Measurements from ENCODE around the gene ATP2B2. TPM values are rescaled to one million over a fixed set of nuclear protein-coding genes. Genes with fewer than 3 reads are reported as not detected.

The ATP2B2 gene
- total RNA-seq, 1 experiment from 2014 or later, result not detected

GRCh38 chr3:10485380-10485779 is 20.0 kb downstream of the ATP2B2 start:
- H3K27ac Mint-ChIP-seq (ENCODE audit: unreplicated experiment), result no peak overlapping the region
- intact Hi-C loops (cut with micrococcal nuclease; ENCODE audit: unreplicated experiment), result no loop called here
- TF ChIP-seq CTCF (IDR thresholded peaks at IDR 0.05; ENCODE audit: unreplicated experiment), result no peak
- no peak overlapping the region for H3K4me3 Mint-ChIP-seq (ENCODE audit: low read depth, unreplicated experiment)
- CTCF ChIA-PET, result no interaction called here
- peaks cover 80% of the 10 kb centered on the region for H3K27me3 Mint-ChIP-seq (ENCODE audit: unreplicated experiment)
- no peaks in the 10 kb centered on the region for H3K4me1 Mint-ChIP-seq (ENCODE audit: low read depth, unreplicated experiment)
- no peaks in the 10 kb centered on the region for H3K9me3 Mint-ChIP-seq (ENCODE audit: low read depth, unreplicated experiment)
- no TSS peak for BruUV-seq (replicated peaks)
- no peaks in the 10 kb centered on the region for H3K36me3 Mint-ChIP-seq (ENCODE audit: insufficient read depth, unreplicated experiment)
- DNase-seq, result no peak

- DNase-seq, result no peak
- Mint-ChIP-seq H3K36me3 (ENCODE audit: insufficient read depth, unreplicated experiment) (no peaks in the 10 kb centered on the region), H3K4me3 (ENCODE audit: low read depth, unreplicated experiment) (no peak overlapping the region), H3K9me3 (ENCODE audit: low read depth, unreplicated experiment) (no peaks in the 10 kb centered on the region), H3K27me3 (ENCODE audit: unreplicated experiment) (peaks cover 76% of the 10 kb centered on the region), H3K27ac (ENCODE audit: unreplicated experiment) (no peak overlapping the region), H3K4me1 (ENCODE audit: low read depth, unreplicated experiment) (no peaks in the 10 kb centered on the region)
- CTCF ChIA-PET, result no interaction called here
- BruUV-seq (replicated peaks), result no TSS peak
- no peak for TF ChIP-seq CTCF (IDR thresholded peaks at IDR 0.05; ENCODE audit: unreplicated experiment)
- intact Hi-C loops (cut with micrococcal nuclease; ENCODE audit: unreplicated experiment), result no loop called here
Measured at GRCh38 chr3:10484709-10485108, 20.7 kb downstream of the ATP2B2 start.

- no peak for DNase-seq
- no peak overlapping the region for H3K27ac Mint-ChIP-seq (ENCODE audit: unreplicated experiment)
- H3K36me3 Mint-ChIP-seq (ENCODE audit: insufficient read depth, unreplicated experiment), result no peaks in the 10 kb centered on the region
- CTCF ChIA-PET, result no interaction called here
- BruUV-seq (replicated peaks), result no TSS peak
- peaks cover 73% of the 10 kb centered on the region for H3K27me3 Mint-ChIP-seq (ENCODE audit: unreplicated experiment)
- TF ChIP-seq CTCF (IDR thresholded peaks at IDR 0.05; ENCODE audit: unreplicated experiment), result no peak
- intact Hi-C loops (cut with micrococcal nuclease; ENCODE audit: unreplicated experiment), result no loop called here
- no peaks in the 10 kb centered on the region for H3K4me1 Mint-ChIP-seq (ENCODE audit: low read depth, unreplicated experiment)
- H3K9me3 Mint-ChIP-seq (ENCODE audit: low read depth, unreplicated experiment), result no peaks in the 10 kb centered on the region
- H3K4me3 Mint-ChIP-seq (ENCODE audit: low read depth, unreplicated experiment), result no peak overlapping the region
Measured at GRCh38 chr3:10483686-10484345, 21.6 kb downstream of the ATP2B2 start.

- H3K9me3 Mint-ChIP-seq (ENCODE audit: low read depth, unreplicated experiment), result no peaks in the 10 kb centered on the region
Measured at GRCh38 chr3:10483364-10483675, 22.1 kb downstream of the ATP2B2 start.

More at GRCh38 chr3:10483364-10483675, 22.1 kb downstream of the ATP2B2 start:
- H3K27me3 Mint-ChIP-seq (ENCODE audit: unreplicated experiment), result peaks cover 73% of the 10 kb centered on the region
- H3K4me3 Mint-ChIP-seq (ENCODE audit: low read depth, unreplicated experiment), result no peak overlapping the region
- H3K36me3 Mint-ChIP-seq (ENCODE audit: insufficient read depth, unreplicated experiment), result no peaks in the 10 kb centered on the region
- H3K27ac Mint-ChIP-seq (ENCODE audit: unreplicated experiment), result no peak overlapping the region
- TF ChIP-seq CTCF (IDR thresholded peaks at IDR 0.05; ENCODE audit: unreplicated experiment), result no peak
- H3K4me1 Mint-ChIP-seq (ENCODE audit: low read depth, unreplicated experiment), result no peaks in the 10 kb centered on the region
- CTCF ChIA-PET, result no interaction called here
- intact Hi-C loops (cut with micrococcal nuclease; ENCODE audit: unreplicated experiment), result no loop called here
- BruUV-seq (replicated peaks), result no TSS peak
- DNase-seq, result no peak
